AG09309 (cell line): ENCODE data around the gene EPHB6.

Experiments used
- DNase-seq: peaks from one replicate; pipeline ENCODE4 v3.0.0-alpha.2; 2010; ENCODE audit warnings: low read depth
- H3K4me3 ChIP-seq: 2 replicates; pipeline ENCODE4 v1.5.1; 2011; ENCODE audit warnings: mild to moderate bottlenecking, low read depth, low read length, moderate library complexity; ENCODE audit not compliant: control insufficient read depth
- CTCF ChIP-seq: IDR thresholded peaks from 2 replicates; pipeline ENCODE4 v1.5.1; 2011; ENCODE audit warnings: mild to moderate bottlenecking, low read depth, low read length, inconsistent platforms; ENCODE audit not compliant: insufficient read depth, control insufficient read depth; ENCODE audit errors: missing control alignments

EPHB6 gene

DNA sequence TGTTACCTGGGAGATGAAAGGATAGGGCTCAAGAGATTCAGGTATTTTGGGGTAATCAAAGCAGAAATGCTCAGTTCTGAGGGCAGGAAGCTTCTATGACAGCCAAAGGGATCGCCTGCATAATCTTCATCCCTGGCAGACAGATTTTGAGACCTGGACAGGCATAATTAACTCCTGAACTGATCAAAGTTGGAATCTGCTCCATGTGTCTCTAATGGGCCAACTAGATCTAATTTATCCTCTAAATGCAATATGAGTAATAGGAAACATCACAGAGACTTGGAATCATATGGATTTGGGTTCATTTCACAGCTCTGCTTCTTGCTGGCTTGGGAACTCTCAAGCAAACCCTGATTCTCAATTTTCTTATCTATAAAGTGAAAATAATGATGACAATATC is 41.2 kb upstream of the EPHB6 start:
- DNase-seq: no peak
- TF ChIP-seq CTCF: no peak
- H3K4me3 ChIP-seq: no peak overlapping the region

- no peak overlapping the region for H3K4me3 ChIP-seq
- TF ChIP-seq CTCF: no peak
- no peak for DNase-seq
These were observed 40.4 kb upstream of the EPHB6 start for GRCh38 chr7:142814451-142814850.

GRCh38 chr7:142815134-142815533 is 39.7 kb upstream of the EPHB6 start:
- TF ChIP-seq CTCF: no peak
- H3K4me3 ChIP-seq: no peak overlapping the region
- DNase-seq: no peak

- H3K4me3 ChIP-seq: no peak overlapping the region
- no peak for TF ChIP-seq CTCF
- no peak for DNase-seq
These were observed 37.4 kb upstream of the EPHB6 start for GRCh38 chr7:142817506-142817905.

DNA sequence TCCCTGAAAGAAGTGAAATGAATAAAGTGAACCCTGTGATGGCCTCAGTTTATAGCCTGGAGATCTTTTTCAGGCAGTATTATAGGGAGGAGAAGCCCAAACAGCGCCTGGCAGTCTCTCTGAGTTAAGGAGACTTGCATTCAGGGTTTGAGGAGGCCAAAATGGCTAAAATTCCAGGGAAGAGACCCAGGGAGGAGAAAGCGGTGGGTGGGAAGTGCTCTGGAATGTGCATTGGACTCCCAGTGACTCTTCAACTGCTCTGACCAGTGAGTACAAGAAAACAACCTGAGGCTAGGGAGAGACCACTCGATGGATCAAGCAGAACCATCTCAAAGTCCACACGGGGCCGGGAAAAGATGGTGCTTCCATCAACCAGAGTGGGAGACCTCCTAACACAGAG is 35.3 kb upstream of the EPHB6 start:
- TF ChIP-seq CTCF: no peak
- no peak for DNase-seq
- H3K4me3 ChIP-seq: no peak overlapping the region

GRCh38 chr7:142822714-142823113 is 32.2 kb upstream of the EPHB6 start:
- no peak for TF ChIP-seq CTCF
- no peak for DNase-seq

GRCh38 chr7:142827951-142828500 is 26.9 kb upstream of the EPHB6 start:
- no peak for TF ChIP-seq CTCF
- H3K4me3 ChIP-seq: no peak overlapping the region
- no peak for DNase-seq

More at GRCh38 chr7:142822714-142823113, 32.2 kb upstream of the EPHB6 start:
- no peak overlapping the region for H3K4me3 ChIP-seq
